ENCODE data around the gene B4GALT3.

DNA sequence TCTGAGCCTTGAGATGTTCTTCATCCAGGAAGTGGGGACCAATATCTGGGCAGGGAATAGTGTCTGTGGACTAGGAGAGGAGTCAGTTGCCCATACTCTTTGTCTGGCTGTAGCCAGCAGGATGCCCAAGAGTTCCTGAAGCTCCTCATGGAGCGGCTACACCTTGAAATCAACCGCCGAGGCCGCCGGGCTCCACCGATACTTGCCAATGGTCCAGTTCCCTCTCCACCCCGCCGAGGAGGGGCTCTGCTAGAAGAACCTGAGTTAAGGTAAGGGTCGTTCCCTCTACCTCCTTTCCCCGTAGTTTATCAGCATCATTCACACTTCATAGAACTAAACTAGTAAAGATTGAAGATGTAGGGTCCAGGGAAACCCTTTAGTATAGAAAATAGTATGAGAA is 14.5 kb downstream of the B4GALT3 start:
- TF ChIP-seq, protein P1, sequence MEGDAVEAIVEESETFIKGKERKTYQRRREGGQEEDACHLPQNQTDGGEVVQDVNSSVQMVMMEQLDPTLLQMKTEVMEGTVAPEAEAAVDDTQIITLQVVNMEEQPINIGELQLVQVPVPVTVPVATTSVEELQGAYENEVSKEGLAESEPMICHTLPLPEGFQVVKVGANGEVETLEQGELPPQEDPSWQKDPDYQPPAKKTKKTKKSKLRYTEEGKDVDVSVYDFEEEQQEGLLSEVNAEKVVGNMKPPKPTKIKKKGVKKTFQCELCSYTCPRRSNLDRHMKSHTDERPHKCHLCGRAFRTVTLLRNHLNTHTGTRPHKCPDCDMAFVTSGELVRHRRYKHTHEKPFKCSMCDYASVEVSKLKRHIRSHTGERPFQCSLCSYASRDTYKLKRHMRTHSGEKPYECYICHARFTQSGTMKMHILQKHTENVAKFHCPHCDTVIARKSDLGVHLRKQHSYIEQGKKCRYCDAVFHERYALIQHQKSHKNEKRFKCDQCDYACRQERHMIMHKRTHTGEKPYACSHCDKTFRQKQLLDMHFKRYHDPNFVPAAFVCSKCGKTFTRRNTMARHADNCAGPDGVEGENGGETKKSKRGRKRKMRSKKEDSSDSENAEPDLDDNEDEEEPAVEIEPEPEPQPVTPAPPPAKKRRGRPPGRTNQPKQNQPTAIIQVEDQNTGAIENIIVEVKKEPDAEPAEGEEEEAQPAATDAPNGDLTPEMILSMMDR (IDR thresholded peaks at IDR 0.05), result no peak
- TF ChIP-seq POLR2A (IDR thresholded peaks at IDR 0.05), result no peak
